HepG2 (cell line): ENCODE data around the gene TTC28. TPM values are rescaled to one million over a fixed set of nuclear protein-coding genes. Genes with fewer than 3 reads are reported as not detected.
A peak's percentile ranks its signal among the peaks of the same experiment; 100 is the strongest.

Experiments used
- ATAC-seq: fragments of 200-7000 bp; cut with Tn5 transposase; 3 replicates; pipeline ENCODE4 v1.9.1; 2020; ENCODE audit warnings: mild to moderate bottlenecking, moderate library complexity
- BruUV-seq: library from RNA; stranded (reverse); fragments of 400-500 nt; replicated peaks from 2 replicates; lab custom pipeline; 2021; lab: Mats Ljungman, UMichigan
- CTCF ChIA-PET: fragments of 300-600 bp; formaldehyde crosslinking; extraction: SDS; loops from one replicate; lab custom pipeline; 2021; ENCODE audit warnings: low total read pairs, inconsistent platforms, low intra/inter-chr PET ratio; lab: Yijun Ruan, JAX
- POLR2A ChIA-PET: fragments of 350-600 bp; sonication (Branson Sonifier 250); formaldehyde crosslinking; loops from one replicate; lab custom pipeline; 2020; ENCODE audit warnings: antibody characterized with exemption, inconsistent platforms; lab: Yijun Ruan, JAX
- DNase-seq: peaks from one replicate; pipeline ENCODE4 v3.0.0-alpha.2; 2015; ENCODE audit warnings: low spot score
- FAIRE-seq: peaks from 3 replicates; lab custom pipeline; 2011; peaks lifted over from hg19 to GRCh38; lab: Jason Lieb, UNC
- H2AFZ ChIP-seq: one replicate; pipeline ENCODE4 v1.6.1; 2011; ENCODE audit warnings: low read length, inconsistent platforms
- H3K27ac ChIP-seq: fragments of 300-600 bp; 3 replicates; pipeline ENCODE4 v1.8.0; 2011; ENCODE audit warnings: mixed run types, mild to moderate bottlenecking, mixed read lengths, low read length, inconsistent platforms; ENCODE audit not compliant: insufficient read depth; ENCODE audit errors: extremely low read length
- H3K27me3 ChIP-seq, 2 experiments: fragments of 200-600 bp in 1 of 2; 2 replicates in 1 of 2; 3 replicates in 1 of 2; pipeline versions ENCODE4 v1.6.0 to v1.8.0; 2011; ENCODE audit warnings: low read length in 2 of 2, mild to moderate bottlenecking in 2 of 2, moderate library complexity in 2 of 2, inconsistent platforms in 1 of 2; ENCODE audit not compliant: insufficient read depth in 2 of 2, control insufficient read depth in 1 of 2
- H3K36me3 ChIP-seq, 2 experiments: fragments of 200-600 bp in 1 of 2; replicated peaks in 1 of 2; 2 replicates in 1 of 2; 3 replicates in 1 of 2; pipeline versions ENCODE4 v1.5.1 to v1.8.0; 2011; ENCODE audit warnings: low read length in 2 of 2, inconsistent platforms in 1 of 2; ENCODE audit not compliant: insufficient read depth in 2 of 2, control insufficient read depth in 1 of 2
- H3K4me1 ChIP-seq: 2 replicates; pipeline ENCODE4 v1.5.1; 2012; ENCODE audit warnings: low read length, inconsistent platforms; ENCODE audit not compliant: insufficient read depth
- H3K4me2 ChIP-seq: 2 replicates; pipeline ENCODE4 v1.6.0; 2011; ENCODE audit warnings: low read depth, low read length, inconsistent platforms
- H3K4me3 ChIP-seq, 3 experiments: fragments of 200-600 bp in 1 of 3; sonication (generic), shearing (Covaris generic) in 1 of 3; replicated peaks in 1 of 3; 2 replicates each; pipeline ENCODE4 v1.5.1; 2011 to 2016; ENCODE audit warnings: low read length in 3 of 3, inconsistent platforms in 2 of 3, low read depth in 2 of 3, mild to moderate bottlenecking in 2 of 3, control low read depth in 1 of 3, mixed read lengths in 1 of 3; ENCODE audit not compliant: insufficient read depth in 1 of 3
- H3K79me2 ChIP-seq: one replicate; pipeline ENCODE4 v1.6.1; 2011; ENCODE audit warnings: low read length, inconsistent platforms; ENCODE audit not compliant: insufficient read depth
- H3K9ac ChIP-seq: 2 replicates; pipeline ENCODE4 v1.6.0; 2011; ENCODE audit warnings: mild to moderate bottlenecking, low read depth, low read length, inconsistent platforms; ENCODE audit not compliant: insufficient read depth
- H3K9me3 ChIP-seq: 2 replicates; pipeline ENCODE4 v1.5.1; 2012; ENCODE audit warnings: mild to moderate bottlenecking, low read length
- H4K20me1 ChIP-seq: 2 replicates; pipeline ENCODE4 v1.6.0; 2011; ENCODE audit warnings: inconsistent platforms, mild to moderate bottlenecking, low read length, moderate library complexity; ENCODE audit not compliant: insufficient read depth
- ARNTL ChIP-seq: sonication (generic); formaldehyde crosslinking; IDR thresholded peaks from 2 replicates; pipeline ENCODE4 v1.4.0; 2020; ENCODE audit warnings: mild to moderate bottlenecking, missing genetic modification reagents
- BRD4 ChIP-seq: sonication (generic); formaldehyde crosslinking; IDR thresholded peaks from 2 replicates; pipeline ENCODE4 v1.4.0; 2020; ENCODE audit warnings: missing genetic modification reagents
- CCDC6 ChIP-seq: sonication (generic); formaldehyde crosslinking; IDR thresholded peaks from 2 replicates; pipeline ENCODE4 v1.8.1; 2022; ENCODE audit warnings: mild to moderate bottlenecking, missing genetic modification reagents, moderate library complexity
- CENPT ChIP-seq: sonication (generic); formaldehyde crosslinking; IDR thresholded peaks from 2 replicates; pipeline ENCODE4 v1.8.0; 2022; ENCODE audit warnings: low read depth, mild to moderate bottlenecking, moderate library complexity, missing genetic modification reagents
- FOXA3 ChIP-seq: IDR thresholded peaks from 2 replicates; pipeline ENCODE4 v1.6.1; 2016; ENCODE audit warnings: missing genetic modification reagents, missing compliant biosample characterization
- GFI1 ChIP-seq: sonication (generic); formaldehyde crosslinking; IDR thresholded peaks from 2 replicates; pipeline ENCODE4 v1.5.0; 2020; ENCODE audit warnings: missing genetic modification reagents, mild to moderate bottlenecking, borderline replicate concordance
- HES4 ChIP-seq: sonication (generic); formaldehyde crosslinking; IDR thresholded peaks from 2 replicates; pipeline ENCODE4 v1.9.0; 2021; ENCODE audit warnings: mild to moderate bottlenecking, missing genetic modification reagents, borderline replicate concordance
- MIER2 ChIP-seq: IDR thresholded peaks from 2 replicates; pipeline ENCODE4 v1.6.1; 2016; ENCODE audit warnings: missing biosample characterization, missing genetic modification reagents
- NBN ChIP-seq: fragments of 450-650 bp; conservative IDR thresholded peaks from 2 replicates; pipeline ENCODE4 v1.6.1; 2017
- NCOR1 ChIP-seq: fragments of 200-600 bp; sonication (generic); IDR thresholded peaks from 2 replicates; pipeline ENCODE4 v1.7.0; 2017; ENCODE audit warnings: antibody characterized with exemption, low read length, borderline replicate concordance
- NFE2 ChIP-seq: sonication (generic); formaldehyde crosslinking; IDR thresholded peaks from 2 replicates; pipeline ENCODE4 v1.4.0; 2020; ENCODE audit warnings: missing genetic modification reagents
- NFYB ChIP-seq: sonication (generic); formaldehyde crosslinking; IDR thresholded peaks from 2 replicates; pipeline ENCODE4 v1.4.0; 2020; ENCODE audit warnings: missing genetic modification reagents
- NR1H2 ChIP-seq: sonication (generic); formaldehyde crosslinking; IDR thresholded peaks from 2 replicates; pipeline ENCODE4 v1.8.1; 2022; ENCODE audit warnings: low read depth, missing genetic modification reagents, borderline replicate concordance
- SOX13 ChIP-seq, 3 experiments: fragments of 450-650 bp in 1 of 3; sonication (generic) in 1 of 3; formaldehyde crosslinking in 1 of 3; IDR thresholded peaks in 2 of 3; conservative IDR thresholded peaks in 1 of 3; 2 replicates each; pipeline versions ENCODE4 v1.5.0 to v1.6.1; 2016 to 2020; ENCODE audit warnings: antibody characterized with exemption in 1 of 3, mild to moderate bottlenecking in 1 of 3, missing compliant biosample characterization in 1 of 3, missing genetic modification reagents in 1 of 3, moderate library complexity in 1 of 3
- TBP ChIP-seq: sonication (generic); formaldehyde crosslinking; IDR thresholded peaks from 2 replicates; pipeline ENCODE4 v1.5.0; 2020; ENCODE audit warnings: missing genetic modification reagents
- TCF7L2 ChIP-seq: IDR thresholded peaks from 2 replicates; pipeline ENCODE4 v1.6.1; 2011; ENCODE audit warnings: mild to moderate bottlenecking, low read depth, low read length, moderate library complexity
- WIZ ChIP-seq: sonication (generic); formaldehyde crosslinking; IDR thresholded peaks from 2 replicates; pipeline ENCODE4 v1.5.1; 2020; ENCODE audit warnings: mild to moderate bottlenecking, missing genetic modification reagents
- ZBTB1 ChIP-seq: sonication (generic); formaldehyde crosslinking; IDR thresholded peaks from 2 replicates; pipeline ENCODE4 v1.4.0; 2020; ENCODE audit warnings: missing genetic modification reagents, borderline replicate concordance
- ZBTB20 ChIP-seq: sonication (generic); formaldehyde crosslinking; IDR thresholded peaks from 2 replicates; pipeline ENCODE4 v1.8.1; 2023; ENCODE audit warnings: missing genetic modification reagents, low read depth, mild to moderate bottlenecking, borderline replicate concordance
- ZFP1 ChIP-seq: IDR thresholded peaks from 2 replicates; pipeline ENCODE4 v1.6.1; 2016
- ZFP36 ChIP-seq: fragments of 150-350 bp; IDR thresholded peaks from 2 replicates; pipeline ENCODE4 v1.6.1; 2018; ENCODE audit warnings: borderline replicate concordance, low read length, low read depth; ENCODE audit not compliant: partially characterized antibody
- ZKSCAN1 ChIP-seq: fragments of 150-350 bp; IDR thresholded peaks from 2 replicates; pipeline ENCODE4 v1.6.1; 2014; ENCODE audit warnings: low read length
- ZNF160 ChIP-seq: sonication (generic); formaldehyde crosslinking; IDR thresholded peaks from 2 replicates; pipeline ENCODE4 v1.8.0; 2022; ENCODE audit warnings: mild to moderate bottlenecking, inconsistent platforms, missing genetic modification reagents
- ZNF296 ChIP-seq: sonication (generic); formaldehyde crosslinking; conservative IDR thresholded peaks from 2 replicates; pipeline ENCODE4 v1.5.0; 2020; ENCODE audit warnings: mild to moderate bottlenecking, missing genetic modification reagents
- ZNF367 ChIP-seq: sonication (generic); formaldehyde crosslinking; IDR thresholded peaks from 2 replicates; pipeline ENCODE4 v1.4.0; 2020; ENCODE audit warnings: missing genetic modification reagents, borderline replicate concordance
- ZNF775 ChIP-seq: sonication (generic); formaldehyde crosslinking; IDR thresholded peaks from 2 replicates; pipeline ENCODE4 v1.4.0; 2020; ENCODE audit warnings: missing genetic modification reagents, mild to moderate bottlenecking, moderate library complexity, borderline replicate concordance
- WGBS: methylation state at CpG from one replicate; pipeline ENCODE4 v1.1.6; 2017; ENCODE audit warnings: low lambda C conversion rate; 5-methylcytosine and 5-hydroxymethylcytosine counted together
- in situ Hi-C: cut with HindIII; loops from 2 replicates; pipeline ENCODE4 v1.10.0; 2017; ENCODE audit warnings: low pct_unique_long_range_greater_than_20kb; ENCODE audit not compliant: extremely low pct_ligation_motif_present
- intact Hi-C: fragments of 100-400 bp; cut with micrococcal nuclease; formaldehyde crosslinking; loops from one replicate; pipeline ENCODE4 v1.10.0; 2022; ENCODE audit not compliant: unreplicated experiment
- polyA plus RNA-seq, 8 experiments: library from polyadenylated mRNA; depleted of rRNA in 3 of 8; stranded (reverse) in 7 of 8; unstranded in 1 of 8; fragments of >200 nt; fragmentation: Illumina TruSeq in 4 of 8; extraction: Trizol in 4 of 8; gene quantifications; 2 replicates each; pipeline versions ENCODE4 v1.2.1 to v1.2.3, GENCODE V29; 2011 to 2016; ENCODE audit warnings: low read depth in 4 of 8, missing spikeins in 1 of 8, mixed read lengths in 1 of 8; ENCODE audit not compliant: insufficient read depth in 1 of 8
- total RNA-seq, 5 experiments: library from RNA; depleted of rRNA; stranded (reverse); fragments of >200 nt; fragmentation: Illumina TruSeq; extraction: Trizol; gene quantifications; 2 replicates each; pipeline ENCODE4 v1.2.3, GENCODE V29; 2016; ENCODE audit warnings: low read depth in 1 of 5

The TTC28 gene
- total and polyA plus RNA-seq, 2 of the 13 experiments (the other 11 are each of a cell fraction or from before 2014, with no cell fraction given) = 4.2 to 13.1 TPM

DNA sequence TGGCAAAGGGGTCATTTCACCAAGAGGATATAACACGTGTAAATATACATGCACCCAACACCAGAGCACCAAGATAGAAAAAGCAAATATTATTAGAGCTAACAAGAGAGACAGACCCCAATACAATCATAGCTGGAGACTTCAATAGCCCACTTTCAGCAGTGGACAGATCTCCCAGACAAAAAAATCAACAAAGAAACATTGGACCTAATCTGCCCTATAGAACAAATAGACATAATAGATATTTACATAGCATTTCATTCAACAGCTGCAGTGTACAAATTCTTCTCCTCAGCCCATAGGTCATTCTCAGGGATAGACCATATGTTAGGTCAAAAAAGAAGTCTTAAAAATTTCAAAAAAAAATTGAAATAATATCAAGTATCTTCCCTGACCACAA lies 312.8 kb downstream of the TTC28 start:
- no TSS peak for BruUV-seq
- ATAC-seq (peak; percentile 86), DNase-seq (peak; percentile 82), FAIRE-seq (no peak)
- Histone ChIP-seq H4K20me1 (peaks cover 9% of the 10 kb centered on the region), H3K9me3 (peaks cover 18% of the 10 kb centered on the region), H3K27ac (no peak overlapping the region), H3K9ac (no peak overlapping the region), H3K79me2 (no peaks in the 10 kb centered on the region), H2AFZ (no peak overlapping the region), H3K4me1 (peaks cover 23% of the 10 kb centered on the region), H3K4me2 (peak overlapping the region; percentile 9; the same call in 1 of the 2 replicates), H3K4me3 (no peak overlapping the region), H3K27me3 (no peaks in the 10 kb centered on the region), H3K36me3 (no peaks in the 10 kb centered on the region)
- in situ Hi-C loops (no loop called here), intact Hi-C loops (no loop called here)
- ChIA-PET CTCF (no interaction called here), POLR2A (no interaction called here)
- 0% methylated on average over 1 of the region's 1 CpG for WGBS
- peak; percentile 50 for TF ChIP-seq ZFP36
- TF ChIP-seq ZNF775 (CRISPR knock-in tag) = no peak
- no peak for TF ChIP-seq ZFP1 (CRISPR knock-in tag)
- no peak for TF ChIP-seq NFYB (CRISPR knock-in tag)
- peak; percentile 40; the same call in 1 of the 2 replicates for TF ChIP-seq NCOR1
- TF ChIP-seq ZKSCAN1 = no peak
- TF ChIP-seq MIER2 = peak; percentile 30; the same call in 1 of the 2 replicates
- no peak for TF ChIP-seq BRD4
- peak; percentile 67 for TF ChIP-seq FOXA3
- TF ChIP-seq SOX13 (IDR thresholded peaks at IDR 0.05) = peak; percentile 35; the same call in 1 of the 2 replicates
- TF ChIP-seq SOX13 (CRISPR knock-in tag; conservative IDR thresholded peaks at IDR 0.05 in 1 of 2, IDR thresholded peaks at IDR 0.05 in 1 of 2) = peak in 1 of 2 experiments; percentile 88; a peak in 2 of 4 replicates
- TF ChIP-seq ZBTB1 (CRISPR knock-in tag) = no peak
- no peak for TF ChIP-seq ZNF296 (CRISPR knock-in tag)
- no peak for TF ChIP-seq ZNF160 (CRISPR knock-in tag)
- TF ChIP-seq NFE2 (CRISPR knock-in tag) = no peak
- no peak for TF ChIP-seq WIZ (CRISPR knock-in tag)
- TF ChIP-seq NR1H2 (CRISPR knock-in tag) = no peak
- TF ChIP-seq CENPT (CRISPR knock-in tag) = no peak
- TF ChIP-seq NBN = no peak
- TF ChIP-seq ZNF367 (CRISPR knock-in tag) = no peak
- no peak for TF ChIP-seq CCDC6 (CRISPR knock-in tag)
- TF ChIP-seq ZBTB20 (CRISPR knock-in tag) = peak; percentile 88
- no peak for TF ChIP-seq HES4 (CRISPR knock-in tag)
- TF ChIP-seq ARNTL = no peak
- TF ChIP-seq TCF7L2 = no peak; the same call in 1 of the 2 replicates
- no peak for TF ChIP-seq TBP (CRISPR knock-in tag)
- 0 out of 2 replicates have a peak, but pooled peaks have one; percentile 36 for TF ChIP-seq GFI1 (CRISPR knock-in tag)
